Activated CD8-positive, alpha-beta T cell treated with anti-CD3 and anti-CD28 coated beads, Interleukin-2, amount 10 ng/mL, durations not matched to agents 7 days and 5 days (primary cell): ENCODE data around the gene FHOD3. TPM values are rescaled to one million over a fixed set of nuclear protein-coding genes. Genes with fewer than 3 reads are reported as not detected.

Source experiments
- ATAC-seq: fragments of 150-1000 bp; cut with Tn5 transposase; one replicate; pipeline ENCODE4 v1.10.0; 2021; ENCODE audit warnings: moderate library complexity
- CTCF ChIA-PET: fragments of 350-600 bp; sonication (Branson Sonifier 250); formaldehyde crosslinking; loops from one replicate; lab custom pipeline; 2021; ENCODE audit warnings: antibody characterized with exemption; lab: Charles Lee
- POLR2A ChIA-PET: fragments of 350-600 bp; sonication (Branson Sonifier 250); formaldehyde crosslinking; loops from one replicate; lab custom pipeline; 2021; ENCODE audit warnings: antibody characterized with exemption; lab: Charles Lee
- DNase-seq: peaks from one replicate; pipeline ENCODE4 v3.0.0-alpha.2; 2020
- H3K27ac Mint-ChIP-seq: one replicate; pipeline ENCODE4 v1.8.0; 2021; ENCODE audit warnings: mild to moderate bottlenecking, mixed read lengths
- H3K27me3 Mint-ChIP-seq: one replicate; pipeline ENCODE4 v1.8.0; 2021; ENCODE audit warnings: low read depth, mixed read lengths
- H3K36me3 Mint-ChIP-seq: one replicate; pipeline ENCODE4 v1.8.0; 2021; ENCODE audit warnings: low read depth, mixed read lengths
- H3K4me1 Mint-ChIP-seq: one replicate; pipeline ENCODE4 v1.8.0; 2021; ENCODE audit warnings: low read depth, mixed read lengths
- H3K4me3 Mint-ChIP-seq: one replicate; pipeline ENCODE4 v1.8.0; 2021; ENCODE audit warnings: mild to moderate bottlenecking, mixed read lengths
- H3K9me3 Mint-ChIP-seq: one replicate; pipeline ENCODE4 v1.8.0; 2022; ENCODE audit warnings: mixed read lengths; ENCODE audit not compliant: insufficient read depth
- total RNA-seq, 2 experiments: library from RNA; stranded (reverse); gene quantifications; one replicate each; pipeline ENCODE4 v1.2.3, GENCODE V29; 2021

Gene FHOD3
- total RNA-seq, 2 experiments from 2014 or later: not detected

- Mint-ChIP-seq H3K4me1 (no peaks in the 10 kb centered on the region), H3K4me3 (no peak overlapping the region), H3K27ac (no peak overlapping the region), H3K36me3 (no peaks in the 10 kb centered on the region), H3K27me3 (no peaks in the 10 kb centered on the region), H3K9me3 (no peaks in the 10 kb centered on the region)
- ChIA-PET POLR2A (no interaction called here), CTCF (no interaction called here)
- ATAC-seq: no peak
- no peak for DNase-seq
These were observed 312.7 kb downstream of the FHOD3 start for GRCh38 chr18:36610258-36610657.

GRCh38 chr18:36610661-36611060 lies 313.1 kb downstream of the FHOD3 start:
- DNase-seq: no peak
- Mint-ChIP-seq H3K9me3 (no peaks in the 10 kb centered on the region), H3K27ac (no peak overlapping the region), H3K4me1 (no peaks in the 10 kb centered on the region), H3K27me3 (no peaks in the 10 kb centered on the region), H3K36me3 (no peaks in the 10 kb centered on the region), H3K4me3 (no peak overlapping the region)
- ATAC-seq: no peak
- CTCF ChIA-PET: no interaction called here
- POLR2A ChIA-PET: no interaction called here

- peaks cover 3% of the 10 kb centered on the region for H3K27me3 Mint-ChIP-seq
- ATAC-seq: no peak
These were observed 315.6 kb downstream of the FHOD3 start for GRCh38 chr18:36613069-36613468.

GRCh38 chr18:36613810-36614209 lies 316.3 kb downstream of the FHOD3 start:
- no peak overlapping the region for H3K27ac Mint-ChIP-seq
- H3K9me3 Mint-ChIP-seq: no peaks in the 10 kb centered on the region
- no peaks in the 10 kb centered on the region for H3K4me1 Mint-ChIP-seq
- no peaks in the 10 kb centered on the region for H3K36me3 Mint-ChIP-seq
- CTCF ChIA-PET: no interaction called here
- POLR2A ChIA-PET: no interaction called here
- no peak overlapping the region for H3K4me3 Mint-ChIP-seq
- ATAC-seq (no peak), DNase-seq (no peak)
- peaks cover 6% of the 10 kb centered on the region for H3K27me3 Mint-ChIP-seq

More at GRCh38 chr18:36613069-36613468, 315.6 kb downstream of the FHOD3 start:
- ChIA-PET POLR2A (no interaction called here), CTCF (no interaction called here)
- no peak overlapping the region for H3K4me3 Mint-ChIP-seq
- H3K27ac Mint-ChIP-seq: no peak overlapping the region
- H3K4me1 Mint-ChIP-seq: no peaks in the 10 kb centered on the region
- DNase-seq: no peak
- H3K36me3 Mint-ChIP-seq: no peaks in the 10 kb centered on the region
- no peaks in the 10 kb centered on the region for H3K9me3 Mint-ChIP-seq

GRCh38 chr18:36620788-36621187 lies 323.3 kb downstream of the FHOD3 start:
- Mint-ChIP-seq H3K9me3 (no peaks in the 10 kb centered on the region), H3K4me3 (no peak overlapping the region), H3K27me3 (peaks cover 6% of the 10 kb centered on the region), H3K27ac (no peak overlapping the region), H3K36me3 (no peaks in the 10 kb centered on the region), H3K4me1 (no peaks in the 10 kb centered on the region)
- ChIA-PET CTCF (interaction anchor here (1.4 kb wide), 1 partner anchor 67 kb away, joined by 3 read pairs; no protein-coding TSS in a partner anchor), POLR2A (no interaction called here)
- ATAC-seq (no peak), DNase-seq (no peak)

- Mint-ChIP-seq H3K9me3 (no peaks in the 10 kb centered on the region), H3K27ac (no peak overlapping the region), H3K27me3 (peaks cover 5% of the 10 kb centered on the region), H3K4me1 (no peaks in the 10 kb centered on the region), H3K4me3 (no peak overlapping the region), H3K36me3 (no peaks in the 10 kb centered on the region)
- ChIA-PET POLR2A (no interaction called here), CTCF (no interaction called here)
- DNase-seq (no peak), ATAC-seq (no peak)
These were observed 325.1 kb downstream of the FHOD3 start for GRCh38 chr18:36622610-36623009.

- ChIA-PET POLR2A (no interaction called here), CTCF (no interaction called here)
- H3K9me3 Mint-ChIP-seq: no peaks in the 10 kb centered on the region
- H3K4me3 Mint-ChIP-seq: no peak overlapping the region
- peaks cover 5% of the 10 kb centered on the region for H3K27me3 Mint-ChIP-seq
- H3K27ac Mint-ChIP-seq: no peak overlapping the region
- ATAC-seq (no peak), DNase-seq (no peak)
- no peaks in the 10 kb centered on the region for H3K36me3 Mint-ChIP-seq
- H3K4me1 Mint-ChIP-seq: no peaks in the 10 kb centered on the region
These were observed 325.6 kb downstream of the FHOD3 start for GRCh38 chr18:36623091-36623490.

GRCh38 chr18:36623681-36624190 lies 326.2 kb downstream of the FHOD3 start:
- Mint-ChIP-seq H3K9me3 (no peaks in the 10 kb centered on the region), H3K36me3 (no peaks in the 10 kb centered on the region), H3K27me3 (peaks cover 3% of the 10 kb centered on the region), H3K4me1 (no peaks in the 10 kb centered on the region), H3K27ac (no peak overlapping the region), H3K4me3 (no peak overlapping the region)
- ChIA-PET POLR2A (no interaction called here), CTCF (no interaction called here)
- DNase-seq: no peak
- ATAC-seq: no peak

GRCh38 chr18:36624451-36625167 lies 327.1 kb downstream of the FHOD3 start:
- H3K4me3 Mint-ChIP-seq: no peak overlapping the region
- POLR2A ChIA-PET: no interaction called here
- ATAC-seq (no peak), DNase-seq (no peak)
- no peaks in the 10 kb centered on the region for H3K9me3 Mint-ChIP-seq
- H3K36me3 Mint-ChIP-seq: no peaks in the 10 kb centered on the region
- peaks cover 5% of the 10 kb centered on the region for H3K27me3 Mint-ChIP-seq
- CTCF ChIA-PET: no interaction called here
- no peaks in the 10 kb centered on the region for H3K4me1 Mint-ChIP-seq
- H3K27ac Mint-ChIP-seq: no peak overlapping the region

GRCh38 chr18:36625386-36625785 lies 327.9 kb downstream of the FHOD3 start:
- ChIA-PET POLR2A (no interaction called here), CTCF (no interaction called here)
- Mint-ChIP-seq H3K27ac (no peak overlapping the region), H3K4me1 (no peaks in the 10 kb centered on the region), H3K9me3 (no peaks in the 10 kb centered on the region), H3K36me3 (no peaks in the 10 kb centered on the region), H3K27me3 (peaks cover 5% of the 10 kb centered on the region), H3K4me3 (no peak overlapping the region)
- DNase-seq: no peak
- ATAC-seq: no peak

GRCh38 chr18:36627637-36628036 lies 330.1 kb downstream of the FHOD3 start:
- CTCF ChIA-PET: no interaction called here
- Mint-ChIP-seq H3K27ac (no peak overlapping the region), H3K4me1 (no peaks in the 10 kb centered on the region), H3K36me3 (no peaks in the 10 kb centered on the region), H3K9me3 (no peaks in the 10 kb centered on the region), H3K27me3 (peaks cover 7% of the 10 kb centered on the region), H3K4me3 (no peak overlapping the region)
- POLR2A ChIA-PET: no interaction called here
- DNase-seq: no peak
- ATAC-seq: no peak

- H3K36me3 Mint-ChIP-seq: no peaks in the 10 kb centered on the region
- DNase-seq (no peak), ATAC-seq (no peak)
- no peaks in the 10 kb centered on the region for H3K4me1 Mint-ChIP-seq
- POLR2A ChIA-PET: no interaction called here
- no peaks in the 10 kb centered on the region for H3K9me3 Mint-ChIP-seq
- no peak overlapping the region for H3K4me3 Mint-ChIP-seq
- H3K27me3 Mint-ChIP-seq: peaks cover 10% of the 10 kb centered on the region
- CTCF ChIA-PET: no interaction called here
- H3K27ac Mint-ChIP-seq: no peak overlapping the region
These were observed 331.1 kb downstream of the FHOD3 start for GRCh38 chr18:36628435-36629137.
